ENCODE results near the gene ATXN7L1. TPM values are rescaled to one million over a fixed set of nuclear protein-coding genes. Genes with fewer than 3 reads are reported as not detected.

The ATXN7L1 gene
- total RNA-seq, 6 experiments from 2014 or later = 7.1 to 15.7 (median 11.0) TPM

DNA sequence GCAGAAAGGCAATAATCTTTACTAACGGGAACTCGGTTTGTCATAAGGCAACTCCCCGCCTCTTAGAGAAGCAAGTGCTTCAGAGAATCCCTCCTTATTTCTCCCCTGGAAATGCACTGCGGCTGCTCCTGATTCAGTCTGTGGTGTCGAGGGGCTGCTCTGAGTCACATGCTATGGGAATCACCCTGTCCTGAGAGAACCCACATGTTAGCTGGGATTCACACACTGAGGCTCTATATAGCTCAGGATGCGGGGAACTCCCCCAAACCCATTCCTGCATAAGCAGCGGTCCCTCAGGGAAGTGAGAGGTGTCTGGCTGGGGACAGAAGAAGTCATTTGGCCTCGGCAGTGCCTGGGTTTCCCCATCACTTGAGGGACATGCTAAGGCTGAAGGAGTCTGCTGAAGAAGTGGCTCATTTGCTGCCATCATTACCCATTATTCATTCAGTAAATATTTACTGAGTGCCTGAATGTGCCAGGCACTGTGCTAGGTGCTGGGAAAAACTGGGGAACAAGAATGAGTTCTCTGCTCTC is 87.5 kb downstream of the ATXN7L1 start:
- no peaks in the 10 kb centered on the region for H3K36me3 ChIP-seq
- WGBS (ENCODE audit: insufficient coverage, low coverage, low lambda C conversion rate, missing lambda C conversion rate) = 86% methylated on average over 7 of the region's 8 CpGs
- intact Hi-C loops (cut with DNase I) = no loop called here
- H3K4me1 ChIP-seq = no peaks in the 10 kb centered on the region
- no peaks in the 10 kb centered on the region for H3K27me3 ChIP-seq
- DNase-seq (no peak), ATAC-seq (no peak)
- TF ChIP-seq, protein P1, sequence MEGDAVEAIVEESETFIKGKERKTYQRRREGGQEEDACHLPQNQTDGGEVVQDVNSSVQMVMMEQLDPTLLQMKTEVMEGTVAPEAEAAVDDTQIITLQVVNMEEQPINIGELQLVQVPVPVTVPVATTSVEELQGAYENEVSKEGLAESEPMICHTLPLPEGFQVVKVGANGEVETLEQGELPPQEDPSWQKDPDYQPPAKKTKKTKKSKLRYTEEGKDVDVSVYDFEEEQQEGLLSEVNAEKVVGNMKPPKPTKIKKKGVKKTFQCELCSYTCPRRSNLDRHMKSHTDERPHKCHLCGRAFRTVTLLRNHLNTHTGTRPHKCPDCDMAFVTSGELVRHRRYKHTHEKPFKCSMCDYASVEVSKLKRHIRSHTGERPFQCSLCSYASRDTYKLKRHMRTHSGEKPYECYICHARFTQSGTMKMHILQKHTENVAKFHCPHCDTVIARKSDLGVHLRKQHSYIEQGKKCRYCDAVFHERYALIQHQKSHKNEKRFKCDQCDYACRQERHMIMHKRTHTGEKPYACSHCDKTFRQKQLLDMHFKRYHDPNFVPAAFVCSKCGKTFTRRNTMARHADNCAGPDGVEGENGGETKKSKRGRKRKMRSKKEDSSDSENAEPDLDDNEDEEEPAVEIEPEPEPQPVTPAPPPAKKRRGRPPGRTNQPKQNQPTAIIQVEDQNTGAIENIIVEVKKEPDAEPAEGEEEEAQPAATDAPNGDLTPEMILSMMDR (IDR thresholded peaks at IDR 0.05) = no peak
- no peak for TF ChIP-seq POLR2A (IDR thresholded peaks at IDR 0.05)
- H3K4me3 ChIP-seq = no peak overlapping the region
- no peaks in the 10 kb centered on the region for H3K9me3 ChIP-seq
- no peak overlapping the region for H3K27ac ChIP-seq

DNA sequence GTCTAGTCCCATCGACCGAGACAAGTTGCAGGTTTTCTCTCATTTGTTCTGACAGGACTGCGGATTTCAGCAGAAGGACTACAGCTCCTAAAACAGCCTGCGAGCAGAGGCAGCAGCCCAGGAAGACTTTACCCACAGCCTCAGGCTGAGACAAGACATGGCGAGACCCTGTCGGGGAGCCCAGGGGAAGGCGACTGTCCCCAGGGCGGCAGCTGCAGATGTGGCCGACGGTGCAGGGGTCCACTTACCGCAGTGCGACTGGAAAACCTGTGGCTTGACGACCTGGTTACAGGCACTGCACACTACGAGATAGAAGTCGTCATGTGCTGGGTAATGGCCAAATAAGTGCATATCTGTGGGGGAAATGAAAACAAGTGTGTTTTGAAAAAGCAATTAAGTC is 88.0 kb downstream of the ATXN7L1 start:
- intact Hi-C loops (cut with DNase I) = no loop called here
- 93% methylated on average over 11 of the region's 15 CpGs for WGBS (ENCODE audit: insufficient coverage, low coverage, low lambda C conversion rate, missing lambda C conversion rate)
- Histone ChIP-seq H3K9me3 (no peaks in the 10 kb centered on the region), H3K4me3 (no peak overlapping the region), H3K27ac (no peak overlapping the region), H3K4me1 (no peaks in the 10 kb centered on the region), H3K27me3 (no peaks in the 10 kb centered on the region), H3K36me3 (no peaks in the 10 kb centered on the region)
- ATAC-seq (no peak), DNase-seq (peak in 1 of 3 donors; percentile 18)
- TF ChIP-seq, protein P1 (IDR thresholded peaks at IDR 0.05) = no peak
- TF ChIP-seq POLR2A (IDR thresholded peaks at IDR 0.05) = no peak

DNA sequence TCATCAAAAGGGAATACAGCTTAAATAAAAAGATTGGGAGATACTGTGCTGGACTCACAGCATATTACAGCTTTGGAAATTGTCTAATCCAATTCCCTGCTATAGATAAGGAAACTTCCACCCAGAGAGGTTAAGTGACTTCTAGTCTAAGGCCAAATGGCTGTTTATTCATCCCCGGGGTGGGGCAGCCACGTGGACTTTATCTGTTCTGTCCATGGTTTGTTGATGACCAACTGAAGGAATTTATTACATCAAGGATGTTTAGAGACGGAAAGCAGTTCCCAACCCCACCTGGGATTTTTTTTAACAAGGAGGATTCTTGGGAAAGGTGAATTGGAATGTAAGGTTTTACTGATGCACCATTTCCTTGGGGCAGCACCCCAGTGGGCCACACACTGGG is 88.6 kb downstream of the ATXN7L1 start:
- no peaks in the 10 kb centered on the region for H3K9me3 ChIP-seq
- 58% methylated on average over 3 of the region's 3 CpGs for WGBS (ENCODE audit: insufficient coverage, low coverage, low lambda C conversion rate, missing lambda C conversion rate)
- no peak for DNase-seq
- TF ChIP-seq, protein P1 (IDR thresholded peaks at IDR 0.05) = no peak
- TF ChIP-seq POLR2A (IDR thresholded peaks at IDR 0.05) = no peak
- H3K4me3 ChIP-seq = no peak overlapping the region
- H3K27ac ChIP-seq = no peak overlapping the region
- no peaks in the 10 kb centered on the region for H3K4me1 ChIP-seq
- intact Hi-C loops (cut with DNase I) = no loop called here
- ATAC-seq = no peak
- H3K27me3 ChIP-seq = no peaks in the 10 kb centered on the region
- no peaks in the 10 kb centered on the region for H3K36me3 ChIP-seq

DNA sequence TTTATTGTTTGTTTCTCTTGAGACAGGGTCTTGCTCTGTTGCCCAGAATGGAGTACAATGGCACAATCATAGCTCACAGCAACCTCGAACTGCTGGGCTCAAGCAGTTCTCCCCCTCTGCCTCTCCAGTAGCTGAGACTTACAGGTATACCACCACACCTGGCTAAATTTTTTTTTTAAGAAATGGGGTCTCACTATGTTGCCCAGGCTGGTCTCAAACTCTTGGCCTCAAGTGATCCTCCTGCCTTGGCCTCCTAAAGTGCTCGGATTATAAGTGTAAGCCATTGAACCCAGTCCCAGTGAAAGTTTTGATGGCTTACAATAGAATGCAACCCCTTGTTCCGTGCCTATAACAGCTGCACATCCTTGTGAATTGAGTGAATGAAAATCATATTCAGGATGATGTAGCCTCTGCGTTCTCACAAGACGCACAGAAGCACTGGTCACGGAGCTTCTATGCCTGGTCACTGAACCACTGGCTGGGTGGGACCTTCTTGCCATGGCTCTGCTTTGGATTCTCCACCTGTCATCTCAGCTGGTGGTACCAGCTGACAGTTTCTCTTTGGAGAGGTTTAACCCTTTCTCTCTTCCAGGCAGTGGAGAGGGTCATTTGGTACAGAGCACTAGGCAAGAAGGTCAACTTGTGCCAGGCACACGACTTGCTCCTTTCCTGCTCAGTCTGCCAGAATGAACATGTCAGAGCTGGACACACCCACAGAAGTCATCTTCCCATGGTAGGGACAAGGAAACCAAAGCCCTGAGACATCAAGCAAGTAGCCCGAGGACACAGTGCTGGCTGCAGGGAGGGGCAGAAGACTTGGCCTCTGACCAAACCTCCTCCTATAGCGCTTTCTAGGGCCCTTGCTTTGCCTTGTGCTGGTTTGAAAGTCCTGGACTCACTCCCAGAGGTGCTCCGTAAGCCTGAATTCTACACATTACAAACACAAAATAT is 89.6 kb downstream of the ATXN7L1 start:
- no peak for TF ChIP-seq POLR2A (IDR thresholded peaks at IDR 0.05)
- TF ChIP-seq, protein P1 (IDR thresholded peaks at IDR 0.05) = no peak
- WGBS (ENCODE audit: insufficient coverage, low coverage, low lambda C conversion rate, missing lambda C conversion rate) = 94% methylated on average over 6 of the region's 10 CpGs
- Histone ChIP-seq H3K4me3 (no peak overlapping the region), H3K27me3 (no peaks in the 10 kb centered on the region), H3K36me3 (no peaks in the 10 kb centered on the region), H3K27ac (no peak overlapping the region), H3K4me1 (no peaks in the 10 kb centered on the region), H3K9me3 (no peaks in the 10 kb centered on the region)
- intact Hi-C loops (cut with DNase I) = no loop called here
- DNase-seq (peak in 1 of 3 donors; percentile 17), ATAC-seq (no peak)
